Activated CD4-positive, alpha-beta T cell treated with anti-CD3 and anti-CD28 coated beads for 1 hour (primary cell): ENCODE data around the gene NUDT1.

Experiments
- DNase-seq: peaks from one replicate; pipeline ENCODE4 v3.0.0-alpha.2; 2020

The NUDT1 gene

DNA sequence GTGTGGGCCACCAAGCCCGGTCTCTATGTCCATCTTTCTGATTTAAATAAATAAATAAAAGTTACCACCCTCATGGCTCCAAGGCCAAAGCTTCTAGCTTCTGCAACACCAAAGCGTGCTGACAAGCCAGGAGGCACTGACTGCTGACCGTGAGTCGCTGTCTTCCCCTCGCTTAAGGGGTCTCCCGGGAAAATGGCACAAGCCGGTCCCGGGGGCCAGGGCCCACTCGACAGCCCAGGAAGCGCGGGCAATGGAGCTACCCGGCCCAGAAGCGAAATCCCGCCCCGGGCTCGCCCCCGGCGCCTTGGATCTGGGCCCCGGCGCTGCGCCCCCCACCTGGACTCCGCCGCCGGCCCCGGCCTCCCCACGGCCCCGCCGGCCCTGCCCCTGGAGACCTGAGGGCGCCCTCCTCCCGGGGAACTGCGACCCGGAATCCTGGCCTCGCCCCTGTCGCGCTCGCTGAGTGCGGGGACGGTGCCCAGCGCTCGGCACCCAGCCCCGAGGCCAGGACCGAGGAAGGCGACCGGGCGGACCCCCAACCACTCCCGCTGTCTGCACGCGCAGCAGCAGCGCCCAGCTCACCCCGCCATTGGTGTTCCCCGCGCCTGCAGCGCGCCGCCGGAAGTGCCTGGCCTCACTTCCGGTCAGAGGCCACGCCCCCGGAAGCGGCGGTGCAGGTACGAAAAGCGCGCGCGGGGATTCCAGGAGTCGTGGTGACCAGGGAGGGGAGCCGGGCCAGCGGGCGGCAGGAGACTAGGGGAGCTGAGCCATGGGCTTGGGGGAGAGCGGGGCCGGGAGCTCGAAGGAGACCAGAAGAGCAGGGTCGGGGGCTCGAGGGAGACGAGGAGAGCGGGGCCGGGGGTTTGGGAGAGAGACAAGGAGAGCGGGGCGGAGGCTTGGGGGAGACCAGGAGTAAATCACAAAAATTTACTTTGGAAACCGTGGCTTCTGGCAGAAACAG is at the start of gene NUDT1, which contains the start of gene MRM2:
TSS of gene NUDT1 (plus strand) at position 647 of the 961 bp plus-strand sequence. CDS start 2,349 bp downstream, outside the sequence.
TSS of gene MRM2 (minus strand) at position 626 of the 961 bp plus-strand sequence. CDS start at position 590, 36 bp downstream.
- DNase-seq, result peak; percentile 45

DNA sequence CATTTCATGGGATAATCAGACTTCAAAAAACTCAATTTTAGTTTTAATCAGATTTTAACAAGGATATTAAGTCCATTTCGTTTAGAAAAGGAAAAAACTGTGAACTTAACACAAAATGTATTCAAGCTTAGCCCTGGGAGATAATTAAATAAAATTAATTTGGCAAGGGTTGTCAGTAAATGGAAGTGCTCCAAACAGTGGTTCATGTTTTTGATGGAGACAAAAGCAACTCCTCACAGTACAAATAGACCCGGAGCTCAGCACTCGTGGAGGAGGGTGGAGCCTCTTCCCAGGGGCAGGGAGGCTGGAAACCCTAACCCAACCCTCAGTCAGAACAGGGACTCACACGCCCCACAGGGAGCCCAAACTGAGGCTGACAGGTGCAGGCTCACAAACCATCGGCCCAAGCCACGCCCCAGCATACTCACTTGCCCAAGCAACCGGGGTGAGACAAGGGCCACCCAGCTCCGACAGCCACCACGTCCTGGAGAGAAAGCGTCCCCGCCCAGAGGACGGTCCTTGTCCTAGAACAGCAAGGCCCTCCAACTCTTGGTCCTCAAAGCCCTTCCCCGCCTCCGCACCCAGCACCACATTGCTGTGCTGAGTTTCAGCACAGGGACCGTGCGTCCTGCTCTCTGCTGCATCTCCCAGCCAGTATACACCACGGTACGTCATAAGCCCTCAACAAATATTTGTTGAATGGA is 49.0 kb upstream of the NUDT1 start:
- DNase-seq, result no peak

DNA sequence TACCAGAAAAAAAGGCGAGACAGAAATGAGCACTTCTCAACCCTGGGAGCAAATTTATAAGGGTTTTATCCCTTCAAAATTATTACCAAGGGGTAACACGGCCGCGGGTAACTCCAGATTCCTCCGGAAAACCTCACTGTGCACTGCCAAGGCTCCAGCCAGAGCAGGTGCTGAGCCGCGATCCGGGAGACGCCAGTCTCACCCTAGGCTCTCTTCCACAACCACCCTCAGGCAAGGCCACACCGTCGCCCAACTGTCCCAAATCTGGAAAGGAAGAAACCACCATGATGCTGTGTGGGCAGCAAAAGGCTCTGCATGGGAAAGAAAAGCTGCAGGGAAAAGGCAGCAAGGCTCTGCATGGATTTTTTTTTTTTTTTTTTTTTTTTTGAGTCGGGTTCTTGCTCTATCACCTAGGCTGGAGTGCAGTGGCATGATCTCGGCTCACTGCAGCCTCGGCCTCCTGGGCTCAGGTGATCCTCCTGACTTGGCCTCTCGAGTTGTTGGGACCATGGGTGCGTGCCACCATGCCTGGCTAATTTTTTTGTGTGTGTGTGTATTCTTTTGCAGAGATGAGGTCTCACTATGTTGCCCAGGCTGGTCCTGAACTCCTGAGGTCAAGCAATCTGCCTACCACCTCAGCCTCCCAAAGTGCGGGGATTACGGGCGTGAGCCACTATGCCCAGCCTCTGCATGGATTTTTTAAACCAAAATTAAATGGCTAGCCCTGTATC is 48.3 kb upstream of the NUDT1 start:
- no peak for DNase-seq

DNA sequence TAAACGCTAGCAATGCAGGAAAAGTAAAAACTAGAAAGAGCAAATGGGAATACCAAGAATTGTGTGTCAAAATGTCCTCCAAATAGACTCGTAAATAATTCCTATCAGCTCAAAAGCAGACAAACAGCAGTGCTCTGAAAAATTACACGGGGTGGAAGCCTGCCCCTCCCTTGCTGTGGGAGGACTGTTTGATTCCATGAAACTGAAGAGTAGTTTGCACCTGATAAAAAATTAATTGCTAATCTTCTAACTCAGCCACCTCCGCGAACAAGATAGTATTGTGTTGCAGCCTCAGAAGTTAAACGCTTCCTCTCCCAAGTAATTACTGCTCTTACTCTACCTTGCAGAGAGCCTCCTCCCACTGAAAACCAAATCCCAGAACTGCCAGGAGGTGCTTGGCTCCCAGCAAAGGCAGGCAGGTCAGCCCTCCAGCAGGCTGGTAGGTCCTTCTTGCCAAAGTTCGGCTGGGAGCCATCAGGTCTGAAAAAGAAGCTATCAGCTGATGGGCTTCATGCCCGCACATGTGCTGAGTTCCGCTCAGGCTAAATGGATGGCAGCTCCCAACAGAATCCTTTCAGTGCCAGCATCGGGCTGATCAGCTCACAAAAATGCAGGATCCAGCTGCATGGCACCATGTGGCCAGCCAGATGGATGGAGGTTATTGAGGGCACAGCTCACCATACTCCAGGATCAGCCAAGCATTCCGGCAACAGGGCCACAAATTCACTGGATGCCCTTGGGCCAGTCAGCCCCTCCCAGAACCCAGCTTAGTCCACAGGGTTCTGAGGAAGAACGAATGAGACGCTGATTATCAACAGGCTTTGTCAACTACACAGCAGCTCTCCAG is 46.4 kb upstream of the NUDT1 start:
- DNase-seq, result no peak

DNA sequence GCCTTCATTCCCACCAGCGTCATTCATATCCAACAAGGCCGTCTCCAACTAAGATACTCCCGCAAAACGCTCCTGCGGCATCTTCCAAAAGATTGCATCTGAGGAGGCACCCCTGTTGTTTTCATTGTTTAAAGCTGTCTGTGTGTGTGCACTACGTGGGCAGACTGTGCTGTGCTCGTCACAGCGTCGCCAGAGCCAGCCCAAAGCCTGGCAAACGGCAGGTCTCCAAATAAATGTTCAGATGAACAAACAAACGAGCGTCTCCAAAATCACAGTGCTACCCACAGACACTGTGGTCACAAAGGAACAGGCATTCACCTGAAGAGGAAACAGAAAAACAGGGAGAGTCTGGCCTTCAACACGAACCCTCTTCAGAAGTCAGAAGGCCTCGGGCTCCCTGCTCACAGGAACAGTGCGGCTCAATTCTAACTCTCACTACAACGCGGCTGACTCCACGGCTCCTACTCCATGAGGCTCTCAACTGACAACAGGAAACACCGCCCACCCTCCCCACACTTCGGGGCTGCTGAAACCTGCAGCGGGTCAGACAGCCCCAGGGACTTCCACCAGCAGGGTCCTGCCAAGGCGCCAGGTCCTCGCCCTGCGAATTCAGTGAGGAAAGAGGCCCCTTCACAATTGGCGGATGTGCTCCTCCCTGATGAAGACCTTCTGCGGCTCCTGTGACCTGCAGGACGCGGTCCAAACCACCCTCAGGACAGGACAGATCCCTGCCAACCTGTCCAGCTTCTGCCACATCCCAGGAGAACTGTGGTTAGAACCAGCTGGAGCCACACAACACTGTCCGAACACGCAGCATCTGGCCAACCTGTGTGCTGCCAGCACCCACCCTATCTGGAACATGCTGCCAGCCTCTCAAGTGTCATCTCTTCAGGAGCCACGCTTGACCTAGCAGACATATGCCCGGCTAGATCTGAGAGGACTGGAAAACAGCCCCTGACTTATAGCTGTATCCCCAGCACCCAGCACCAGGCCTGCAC is 45.3 kb upstream of the NUDT1 start:
- DNase-seq, result no peak

DNA sequence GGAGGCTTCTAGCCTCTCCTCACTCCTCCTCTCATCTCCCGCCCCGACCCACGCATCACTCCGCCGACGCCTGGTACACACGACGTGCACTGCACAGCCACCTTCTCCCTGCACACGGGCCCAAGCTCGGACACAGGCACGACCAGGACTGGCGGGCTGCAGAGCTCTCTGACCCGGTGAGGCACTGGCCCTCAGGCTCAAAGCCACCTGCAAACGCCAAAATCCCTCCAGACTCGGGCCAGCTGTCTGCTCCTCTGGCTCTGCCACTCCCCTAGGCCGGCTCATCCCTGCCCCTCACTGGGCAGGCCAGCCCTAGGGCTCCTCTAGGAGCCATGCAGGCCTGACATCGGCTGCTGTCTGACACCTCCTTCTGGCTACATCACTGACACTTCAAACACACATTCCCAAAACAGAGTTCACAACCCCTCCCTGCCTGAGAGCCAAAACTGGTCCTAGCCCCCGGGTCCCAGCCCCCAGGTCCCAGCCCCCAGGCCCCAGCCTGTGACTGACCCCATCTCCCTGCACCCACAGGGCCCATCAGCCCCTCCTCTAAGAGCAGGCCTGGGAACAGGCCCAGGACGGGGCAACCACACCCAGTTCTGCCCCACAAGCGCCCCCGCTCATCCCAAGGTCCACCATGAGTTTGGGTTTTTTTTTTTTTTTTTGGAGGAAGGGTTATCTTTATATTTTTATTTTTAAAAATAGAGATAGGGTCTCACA is 44.4 kb upstream of the NUDT1 start:
- DNase-seq, result no peak

DNA sequence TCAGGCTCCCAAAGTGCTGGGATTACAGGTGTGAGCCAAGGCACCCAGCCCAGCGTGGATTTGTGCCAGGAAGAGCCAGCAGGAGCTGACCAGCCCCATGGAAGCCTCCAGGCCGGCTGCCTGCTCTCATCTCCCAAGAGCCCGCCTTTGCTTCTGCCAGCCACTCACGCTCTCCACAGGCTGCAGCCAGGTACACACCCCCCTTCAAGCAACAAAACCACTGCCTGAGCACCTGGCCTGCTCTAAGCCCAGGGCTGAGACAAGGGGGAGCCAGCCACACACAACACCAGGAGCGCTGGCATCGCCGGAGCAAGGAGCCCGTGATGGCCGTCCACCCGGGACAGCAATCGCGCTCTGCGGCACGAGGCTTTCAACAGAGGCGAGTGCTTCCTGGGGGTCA is 43.8 kb upstream of the NUDT1 start:
- no peak for DNase-seq

DNA sequence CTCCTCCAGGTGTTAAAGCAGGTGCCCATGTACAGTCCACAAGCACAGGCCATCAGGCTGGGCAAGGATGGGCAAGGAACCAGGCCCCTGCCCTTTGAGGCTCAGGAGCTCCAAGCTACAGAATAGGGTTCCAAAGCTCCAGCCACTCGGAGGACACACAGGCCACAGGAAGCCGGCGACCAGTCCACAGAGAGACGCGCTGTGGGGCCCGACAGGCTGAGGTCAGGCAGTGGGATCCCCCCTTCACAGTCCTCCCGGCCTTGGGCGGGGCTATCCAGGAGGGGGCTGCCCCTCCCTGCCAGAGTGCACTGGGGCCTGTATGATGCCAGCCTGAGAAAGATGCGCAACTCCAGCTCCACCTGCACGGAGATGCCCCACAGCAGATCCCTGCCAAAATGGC is 43.3 kb upstream of the NUDT1 start:
- DNase-seq, result no peak

DNA sequence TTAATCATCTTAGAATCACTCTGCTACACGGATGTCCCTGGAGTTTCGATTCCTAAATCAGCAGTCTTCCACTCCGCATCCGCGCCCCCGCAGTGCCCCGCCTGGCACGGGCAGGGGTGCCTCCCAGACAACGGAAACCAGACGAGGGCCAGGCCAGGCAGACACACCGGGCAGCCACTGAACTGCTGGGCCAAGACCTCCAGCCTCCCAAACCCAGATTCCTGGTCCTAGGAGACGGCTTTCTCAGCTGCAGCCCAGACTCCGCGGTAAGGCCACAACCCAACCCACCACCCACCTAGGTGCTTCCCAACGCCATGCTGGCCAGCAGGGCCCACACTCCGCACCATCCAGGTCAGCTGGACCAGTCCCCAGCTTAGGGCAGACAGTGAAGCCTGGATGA is 42.5 kb upstream of the NUDT1 start:
- DNase-seq, result no peak

DNA sequence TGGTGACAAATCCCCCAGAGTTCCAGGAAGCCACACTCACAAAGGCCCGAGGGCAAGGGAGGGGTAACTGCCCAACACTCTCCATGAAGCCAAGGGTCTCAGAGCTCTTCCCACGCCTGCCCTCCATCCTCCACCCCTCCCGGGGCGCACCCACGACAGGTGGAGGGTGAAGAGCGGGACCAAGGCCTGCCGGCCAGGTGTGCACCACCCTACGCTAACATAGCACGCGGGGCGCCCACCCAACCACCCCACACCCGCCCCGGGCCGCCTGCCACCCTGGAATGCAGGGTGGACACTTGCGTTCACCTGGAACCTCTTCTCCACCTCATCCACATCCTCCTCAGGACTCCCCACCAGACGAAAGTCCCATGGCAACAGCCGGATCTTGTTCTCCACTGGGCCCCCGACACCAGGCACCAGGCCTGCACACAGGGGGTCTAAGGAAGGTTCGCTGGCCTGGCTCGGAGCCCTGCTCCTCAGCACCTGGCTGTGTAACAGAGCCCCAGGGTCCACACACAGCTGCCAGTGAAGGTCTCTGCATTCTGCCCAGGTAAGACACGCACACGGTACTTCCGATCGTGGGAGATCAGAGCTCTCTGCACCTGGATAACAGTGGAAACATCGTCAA is 42.0 kb upstream of the NUDT1 start:
- no peak for DNase-seq

DNA sequence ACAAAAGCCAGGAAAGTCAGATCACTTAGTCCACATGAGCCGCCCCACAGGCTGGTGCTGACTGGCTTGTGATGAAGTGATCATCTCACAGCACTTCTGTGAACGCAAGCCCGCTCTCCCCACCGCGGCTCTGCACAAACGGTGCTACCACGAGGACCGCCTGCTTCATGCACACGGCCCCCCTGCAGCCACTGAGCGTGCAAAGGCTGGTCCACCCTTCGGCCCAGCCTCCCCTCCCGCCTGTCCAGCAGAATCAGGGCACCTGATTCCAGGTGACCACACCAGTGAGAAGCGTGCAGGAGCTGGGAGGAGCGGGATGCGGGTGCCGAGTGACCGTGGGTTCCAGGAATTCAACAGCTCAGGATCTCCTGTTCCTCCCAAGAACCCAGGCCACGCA is 41.4 kb upstream of the NUDT1 start:
- no peak for DNase-seq

DNA sequence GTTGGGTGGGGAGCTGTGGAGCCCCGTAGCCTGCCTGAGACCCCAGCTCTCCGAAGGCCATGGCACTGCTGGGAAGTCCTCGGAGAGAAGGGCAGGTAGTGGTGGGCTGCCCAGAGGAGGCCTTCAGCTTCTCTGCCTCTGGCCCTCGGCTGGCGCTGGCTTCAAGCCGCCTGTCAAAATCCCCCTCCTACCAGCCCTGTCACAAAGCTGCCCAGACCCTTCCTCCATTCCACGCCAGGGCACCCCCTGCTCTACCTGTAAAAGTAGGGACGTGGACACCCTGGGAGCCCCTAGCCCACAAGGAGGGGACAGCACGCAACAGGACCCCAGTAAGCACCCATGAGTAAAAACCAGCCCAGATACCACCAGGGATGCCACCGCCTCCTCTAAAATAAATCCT is 40.9 kb upstream of the NUDT1 start:
- no peak for DNase-seq

DNA sequence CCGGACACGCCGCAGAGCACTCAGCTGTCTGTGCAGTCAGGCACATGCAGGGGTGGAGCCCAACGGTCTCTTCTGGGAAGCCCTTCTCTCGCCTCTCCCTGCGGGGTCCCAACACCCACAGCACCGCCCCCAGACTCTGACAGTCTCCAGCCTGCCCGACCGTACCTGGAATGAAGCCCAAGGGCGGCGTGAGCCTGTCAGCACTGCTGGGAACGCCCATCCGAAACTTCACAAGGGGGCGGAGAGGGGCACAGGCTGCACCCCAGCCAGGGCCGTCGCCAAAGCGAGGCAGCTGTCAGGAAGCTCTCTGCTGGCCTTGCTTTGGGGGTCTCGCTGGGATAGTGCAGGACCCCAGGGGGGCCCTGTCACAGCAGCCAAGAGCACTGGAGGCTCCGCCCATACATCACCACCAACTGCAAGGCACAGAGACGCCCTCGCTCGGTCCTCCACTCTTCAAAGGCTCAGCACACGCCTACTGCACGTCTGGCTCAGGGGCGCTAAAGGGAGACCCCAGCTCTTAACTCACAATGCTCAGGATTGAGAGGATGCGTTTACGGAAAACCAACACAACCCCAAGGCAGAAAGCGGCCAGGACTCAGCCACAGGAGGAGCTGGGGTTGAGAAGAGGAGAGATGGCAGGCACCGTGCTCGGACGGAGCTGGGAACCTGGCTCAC is 40.2 kb upstream of the NUDT1 start:
- peak; percentile 1 for DNase-seq

DNA sequence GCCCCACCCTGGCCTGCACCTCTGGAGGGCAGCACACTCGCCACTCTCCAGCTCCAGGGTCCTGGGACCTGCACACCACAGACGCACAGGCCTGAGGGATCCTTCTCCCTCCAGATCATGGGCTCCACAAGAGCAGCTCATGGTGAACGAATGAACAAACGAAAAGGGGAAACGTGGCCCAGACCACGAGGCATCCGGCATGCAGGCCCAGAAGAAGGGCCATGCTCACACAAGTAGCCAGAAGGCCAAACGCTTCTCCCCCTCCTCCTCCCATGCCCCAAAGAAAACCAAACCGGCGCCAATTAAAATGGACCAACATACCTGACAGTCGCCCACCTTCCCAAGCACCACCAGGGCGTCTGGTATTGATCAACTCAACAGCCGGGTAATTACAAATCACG is 39.7 kb upstream of the NUDT1 start:
- DNase-seq, result no peak

DNA sequence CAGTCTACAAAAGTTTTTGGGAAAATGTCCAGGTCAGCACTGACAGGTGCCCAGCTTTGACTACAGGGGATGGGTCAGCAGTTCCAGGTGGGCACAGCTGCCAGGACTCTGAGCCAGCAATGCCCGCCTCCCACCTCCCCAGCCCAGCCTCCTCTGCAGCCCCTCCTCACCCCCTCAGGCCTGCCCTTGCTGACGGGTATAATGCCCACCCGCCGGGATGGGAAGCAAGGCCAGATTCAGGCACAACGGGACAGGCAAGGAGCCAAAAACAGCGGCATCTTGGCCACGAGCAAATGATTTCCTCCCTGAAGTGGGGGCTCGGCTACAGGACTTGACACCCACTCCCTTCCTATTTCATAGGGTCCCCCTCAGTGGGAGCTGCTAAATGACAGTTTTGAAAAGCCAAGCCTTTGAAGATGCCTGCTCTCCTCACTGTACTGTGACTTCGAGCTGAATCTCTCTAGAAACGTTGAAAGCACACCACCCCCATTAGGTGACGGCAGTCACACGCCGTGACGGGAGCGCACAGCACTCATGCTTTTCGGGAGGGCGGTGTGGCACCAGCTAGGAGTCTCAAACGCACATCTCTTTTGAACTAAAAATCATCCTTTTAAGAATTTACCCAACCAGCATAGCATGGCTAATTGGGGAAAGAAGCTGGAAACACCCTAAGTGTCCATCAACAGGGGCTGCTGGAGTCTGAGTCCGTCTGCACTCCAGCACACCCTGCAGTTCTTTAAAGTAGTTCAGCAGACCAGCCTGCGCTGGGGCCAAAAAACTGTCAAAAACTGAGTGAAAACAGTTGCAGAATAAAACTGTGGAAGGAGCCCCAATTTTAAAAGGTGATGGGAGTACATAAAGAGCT is 38.9 kb upstream of the NUDT1 start:
- no peak for DNase-seq

DNA sequence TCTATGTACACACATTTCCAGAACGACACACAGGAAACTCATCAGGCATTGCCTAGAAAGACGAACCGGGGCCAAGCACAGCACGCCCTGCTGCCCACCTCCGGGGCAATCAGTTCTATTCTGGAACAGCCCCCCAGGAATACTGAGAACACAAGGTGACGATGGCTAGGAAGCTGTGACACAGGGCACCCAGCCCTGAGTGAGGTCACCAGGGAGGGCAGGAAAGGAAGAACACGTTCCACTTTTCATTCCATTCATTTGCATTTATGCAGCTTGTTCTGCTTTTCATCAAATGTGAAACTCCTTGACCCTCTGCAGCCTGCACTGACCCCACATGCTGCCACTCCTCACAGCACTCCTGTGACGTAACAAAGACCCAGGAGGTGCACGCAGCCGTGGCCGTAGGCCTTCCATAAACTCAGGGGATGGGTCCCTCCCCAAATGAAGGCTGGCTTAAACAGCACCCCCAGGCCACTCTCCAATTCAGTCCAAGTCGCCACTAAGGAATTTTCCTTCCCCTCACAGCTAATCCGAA is 38.2 kb upstream of the NUDT1 start:
- no peak for DNase-seq

DNA sequence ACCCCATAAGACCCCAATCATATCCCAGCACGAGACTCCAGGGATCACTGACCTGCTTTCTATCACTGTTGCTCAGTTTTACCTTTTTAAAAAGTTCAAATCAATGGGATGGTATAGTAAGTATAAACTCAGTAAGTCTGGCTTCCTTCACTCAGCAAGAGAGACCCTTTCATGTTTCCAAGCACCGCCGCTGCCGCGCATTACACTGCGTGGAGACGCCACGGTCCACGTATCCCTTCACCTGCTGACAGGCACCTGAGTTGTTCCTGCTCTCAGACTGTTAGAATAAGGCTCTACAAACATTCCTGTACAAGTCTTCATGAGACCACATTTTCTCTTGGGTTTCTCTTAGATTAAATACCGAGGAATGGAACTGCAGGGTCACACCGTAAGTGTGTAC is 37.6 kb upstream of the NUDT1 start:
- no peak for DNase-seq
